OCI-LY7 (cell line): ENCODE measurements around the gene CORO6. TPM values are rescaled to one million over a fixed set of nuclear protein-coding genes. Genes with fewer than 3 reads are reported as not detected.

Experiments
- BruUV-seq: library from RNA; stranded (reverse); fragments of 400-500 nt; replicated peaks from 2 replicates; lab custom pipeline; 2021; lab: Mats Ljungman, UMichigan
- CTCF ChIA-PET: fragments of 300-600 bp; sonication (Branson Sonifier 250); formaldehyde crosslinking; loops from one replicate; lab custom pipeline; 2022; ENCODE audit warnings: antibody characterized with exemption; ENCODE audit not compliant: unreplicated experiment; lab: Charles Lee
- POLR2A ChIA-PET: fragments of 300-600 bp; sonication (Branson Sonifier 250); formaldehyde crosslinking; loops from one replicate; lab custom pipeline; 2022; ENCODE audit warnings: antibody characterized with exemption; lab: Charles Lee
- DNase-seq: peaks from one replicate; pipeline ENCODE4 v3.0.0-alpha.2; 2015; ENCODE audit warnings: low spot score
- H2AFZ ChIP-seq: fragments of 200-600 bp; sonication (generic), shearing (Covaris generic); 2 replicates; pipeline ENCODE4 v1.6.1; 2014; ENCODE audit warnings: mild to moderate bottlenecking, antibody characterized with exemption, low read length, moderate library complexity
- H3K27ac ChIP-seq: fragments of 200-600 bp; sonication (generic); 2 replicates; pipeline ENCODE4 v1.5.1; 2014; ENCODE audit warnings: mixed run types, low read depth, mild to moderate bottlenecking, moderate library complexity, low read length, inconsistent platforms; ENCODE audit not compliant: poor library complexity, severe bottlenecking
- H3K36me3 ChIP-seq: fragments of 200-600 bp; sonication (generic); 2 replicates; pipeline ENCODE4 v1.6.1; 2014; ENCODE audit warnings: mild to moderate bottlenecking, antibody characterized with exemption, low read length, moderate library complexity, mixed read lengths; ENCODE audit not compliant: insufficient read depth
- H3K4me1 ChIP-seq: fragments of 200-600 bp; sonication (generic); 2 replicates; pipeline ENCODE4 v1.5.1; 2014; ENCODE audit warnings: mild to moderate bottlenecking, low read length; ENCODE audit not compliant: insufficient read depth, poor library complexity, severe bottlenecking
- H3K4me2 ChIP-seq: fragments of 200-600 bp; sonication (generic); 2 replicates; pipeline ENCODE4 v1.6.1; 2014; ENCODE audit warnings: mild to moderate bottlenecking, low read length
- H3K4me3 ChIP-seq: fragments of 200-600 bp; sonication (generic); 2 replicates; pipeline ENCODE4 v1.5.1; 2014; ENCODE audit warnings: mild to moderate bottlenecking, low read depth, low read length; ENCODE audit not compliant: poor library complexity, severe bottlenecking
- H3K79me2 ChIP-seq: fragments of 200-600 bp; sonication (generic); 2 replicates; pipeline ENCODE4 v1.6.1; 2016; ENCODE audit warnings: low read depth, mild to moderate bottlenecking, low read length, moderate library complexity, mixed read lengths; ENCODE audit not compliant: insufficient read depth
- H3K9me2 ChIP-seq: fragments of 200-600 bp; sonication (generic); 2 replicates; pipeline ENCODE4 v1.6.1; 2016; ENCODE audit warnings: mild to moderate bottlenecking, low read length, mixed read lengths; ENCODE audit not compliant: insufficient read depth
- H3K9me3 ChIP-seq: fragments of 200-600 bp; sonication (generic); 2 replicates; pipeline ENCODE4 v1.6.1; 2014; ENCODE audit warnings: mild to moderate bottlenecking, mixed run types, low read length, mixed read lengths
- H4K20me1 ChIP-seq: fragments of 200-600 bp; sonication (generic); 2 replicates; pipeline ENCODE4 v1.6.1; 2014; ENCODE audit warnings: mild to moderate bottlenecking, antibody characterized with exemption, low read length, moderate library complexity, mixed read lengths; ENCODE audit not compliant: insufficient read depth
- EZH2phosphoT487 ChIP-seq: fragments of 200-600 bp; sonication (generic); IDR thresholded peaks from 2 replicates; pipeline ENCODE4 v1.6.1; 2018; ENCODE audit warnings: low read depth, borderline replicate concordance, mild to moderate bottlenecking, mixed run types, antibody characterized with exemption, low read length, moderate library complexity, mixed read lengths
- intact Hi-C: fragments of 100-400 bp; cut with micrococcal nuclease; formaldehyde crosslinking; loops from one replicate; pipeline ENCODE4 v1.10.0; 2022; ENCODE audit not compliant: unreplicated experiment
- total RNA-seq, 2 experiments: library from RNA; depleted of rRNA in 1 of 2; stranded (reverse); fragments of >200 nt in 1 of 2; shearing (Covaris generic) in 1 of 2; gene quantifications; 2 replicates each; pipeline ENCODE4 v1.2.3, GENCODE V29; 2014 to 2022
- TF ChIP-seq, protein P1 (sequence below): fragments of 200-600 bp; sonication (generic); conservative IDR thresholded peaks from 2 replicates; pipeline ENCODE4 v1.5.1; 2014; ENCODE audit warnings: mild to moderate bottlenecking, antibody characterized with exemption, low read length, moderate library complexity, mixed read lengths

The CORO6 gene
- total RNA-seq, 2 experiments from 2014 or later: 5.9 to 6.2 TPM

DNA sequence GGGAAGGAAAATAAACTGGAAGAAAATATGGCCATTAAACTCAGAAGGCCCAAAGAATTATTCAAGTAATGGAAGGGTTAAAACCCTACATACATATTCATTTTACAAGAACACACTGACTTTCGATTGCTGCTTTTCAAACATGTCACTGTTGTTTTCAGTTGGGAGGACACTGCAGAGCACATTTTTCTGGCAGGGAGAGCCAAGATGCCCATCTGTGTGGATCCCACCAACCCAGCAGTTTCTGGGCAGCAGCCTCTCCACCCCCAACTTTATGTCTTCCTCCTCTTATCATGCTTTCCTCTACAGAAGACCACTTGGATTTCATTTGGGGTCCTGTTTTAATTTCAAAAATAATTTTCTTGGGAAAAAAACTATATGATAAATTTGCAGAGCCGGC lies 7.1 kb upstream of the CORO6 start:
- H3K9me3 ChIP-seq: no peaks in the 10 kb centered on the region
- intact Hi-C loops: loop anchor here (10.0 kb wide), 1 partner anchor 375 kb away; no protein-coding TSS in a partner anchor
- H3K9me2 ChIP-seq: no peaks in the 10 kb centered on the region
- no peaks in the 10 kb centered on the region for H3K79me2 ChIP-seq
- BruUV-seq: no TSS peak
- no peak overlapping the region for H3K4me3 ChIP-seq
- no peak overlapping the region for H3K4me2 ChIP-seq
- no peak for TF ChIP-seq EZH2phosphoT487
- TF ChIP-seq, protein P1, sequence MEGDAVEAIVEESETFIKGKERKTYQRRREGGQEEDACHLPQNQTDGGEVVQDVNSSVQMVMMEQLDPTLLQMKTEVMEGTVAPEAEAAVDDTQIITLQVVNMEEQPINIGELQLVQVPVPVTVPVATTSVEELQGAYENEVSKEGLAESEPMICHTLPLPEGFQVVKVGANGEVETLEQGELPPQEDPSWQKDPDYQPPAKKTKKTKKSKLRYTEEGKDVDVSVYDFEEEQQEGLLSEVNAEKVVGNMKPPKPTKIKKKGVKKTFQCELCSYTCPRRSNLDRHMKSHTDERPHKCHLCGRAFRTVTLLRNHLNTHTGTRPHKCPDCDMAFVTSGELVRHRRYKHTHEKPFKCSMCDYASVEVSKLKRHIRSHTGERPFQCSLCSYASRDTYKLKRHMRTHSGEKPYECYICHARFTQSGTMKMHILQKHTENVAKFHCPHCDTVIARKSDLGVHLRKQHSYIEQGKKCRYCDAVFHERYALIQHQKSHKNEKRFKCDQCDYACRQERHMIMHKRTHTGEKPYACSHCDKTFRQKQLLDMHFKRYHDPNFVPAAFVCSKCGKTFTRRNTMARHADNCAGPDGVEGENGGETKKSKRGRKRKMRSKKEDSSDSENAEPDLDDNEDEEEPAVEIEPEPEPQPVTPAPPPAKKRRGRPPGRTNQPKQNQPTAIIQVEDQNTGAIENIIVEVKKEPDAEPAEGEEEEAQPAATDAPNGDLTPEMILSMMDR: no peak
- ChIA-PET POLR2A (no interaction called here), CTCF (no interaction called here)
- H3K36me3 ChIP-seq: peaks cover 49% of the 10 kb centered on the region
- no peak overlapping the region for H2AFZ ChIP-seq
- 0 out of 2 replicates have a peak, but pooled peaks cover 5% of the 10 kb centered on the region for H4K20me1 ChIP-seq
- H3K27ac ChIP-seq: no peak overlapping the region
- DNase-seq: no peak
- H3K4me1 ChIP-seq: no peaks in the 10 kb centered on the region

DNA sequence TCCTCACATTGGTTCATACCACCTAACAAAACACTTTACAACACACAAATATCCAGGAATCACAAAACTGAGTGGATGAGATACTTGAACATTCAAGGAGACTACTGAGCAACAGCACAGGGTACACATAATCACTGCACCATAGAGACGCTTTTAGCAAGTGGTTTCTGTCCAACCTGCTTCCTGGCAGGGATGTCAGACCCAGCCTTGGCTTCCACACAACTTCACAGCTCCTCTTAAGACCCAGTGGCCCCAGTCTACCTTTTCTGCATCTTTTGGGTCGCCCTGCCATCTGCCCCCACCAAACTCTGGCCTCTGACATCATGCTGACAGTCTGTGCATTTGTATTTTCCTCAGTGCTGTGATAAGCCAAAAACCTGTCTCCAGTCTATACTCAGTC lies 5.9 kb upstream of the CORO6 start:
- intact Hi-C loops: no loop called here
- H4K20me1 ChIP-seq: 0 out of 2 replicates have a peak, but pooled peaks cover 5% of the 10 kb centered on the region

DNA sequence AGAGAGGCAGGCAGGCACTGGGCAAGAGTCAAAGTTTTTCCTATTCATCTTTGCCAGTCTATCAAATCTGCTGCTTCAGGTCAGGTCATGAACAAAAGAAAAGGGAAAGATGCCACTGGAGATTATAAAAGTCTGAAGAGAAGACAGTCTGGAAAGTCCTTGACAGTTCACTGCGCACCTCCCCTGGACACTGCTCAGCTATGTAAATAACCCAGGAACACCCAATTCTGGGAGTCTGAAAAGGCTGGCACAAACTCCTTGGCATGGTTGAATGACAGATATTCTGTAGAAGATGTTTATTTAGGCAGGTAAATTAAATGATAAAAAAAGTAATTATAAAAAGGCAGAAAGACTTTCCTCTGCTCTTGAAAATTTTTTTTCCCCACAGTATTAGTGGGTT lies 5.2 kb upstream of the CORO6 start:
- intact Hi-C loops: no loop called here
- Histone ChIP-seq H4K20me1 (0 out of 2 replicates have a peak, but pooled peaks cover 5% of the 10 kb centered on the region), H3K27ac (no peak overlapping the region), H3K36me3 (peaks cover 33% of the 10 kb centered on the region), H3K79me2 (no peaks in the 10 kb centered on the region), H2AFZ (no peak overlapping the region), H3K9me3 (no peaks in the 10 kb centered on the region), H3K4me3 (no peak overlapping the region), H3K4me1 (peaks cover 3% of the 10 kb centered on the region), H3K9me2 (no peaks in the 10 kb centered on the region), H3K4me2 (no peak overlapping the region)
- POLR2A ChIA-PET: no interaction called here
- TF ChIP-seq, protein P1: no peak
- CTCF ChIA-PET: no interaction called here
- DNase-seq: no peak
- BruUV-seq: no TSS peak

More for the DNA sequence above, 5.9 kb upstream of the CORO6 start:
- H3K4me2 ChIP-seq: no peak overlapping the region
- H3K4me1 ChIP-seq: no peaks in the 10 kb centered on the region
- H2AFZ ChIP-seq: no peak overlapping the region
- no peak overlapping the region for H3K27ac ChIP-seq
- no peaks in the 10 kb centered on the region for H3K9me2 ChIP-seq
- ChIA-PET POLR2A (interaction anchor here (0.5 kb wide), 1 partner anchor 247 kb away, joined by 3 read pairs; no protein-coding TSS in a partner anchor), CTCF (no interaction called here)
- no peaks in the 10 kb centered on the region for H3K9me3 ChIP-seq
- no peak overlapping the region for H3K4me3 ChIP-seq
- DNase-seq: no peak
- H3K79me2 ChIP-seq: no peaks in the 10 kb centered on the region
- TF ChIP-seq EZH2phosphoT487: no peak
- TF ChIP-seq, protein P1: no peak
- no TSS peak for BruUV-seq
- H3K36me3 ChIP-seq: peaks cover 39% of the 10 kb centered on the region
